Stimulated activated CD8-positive, alpha-beta memory T cell treated with anti-CD3 and anti-CD28 coated beads, Interleukin-12 subunit alpha, Interleukin-12 subunit beta, amount 100 ng/mL, for 4 hours (primary cell): ENCODE data around the gene TAS2R40.
"Not testable (repeated sequence)": the region's sequence is repeated elsewhere in the genome, so short reads cannot be mapped to it uniquely, and the experiment has no call there.

Experiments
- DNase-seq: peaks from one replicate; pipeline ENCODE4 v3.0.0-alpha.2; 2020; ENCODE audit warnings: low read depth

Gene TAS2R40

GRCh38 chr7:143250199-143250598 lies 28.4 kb downstream of the TAS2R40 start:
- no peak for DNase-seq

- no peak for DNase-seq
Measured at GRCh38 chr7:143250822-143251221, 29.0 kb downstream of the TAS2R40 start.

GRCh38 chr7:143252006-143252405 lies 30.2 kb downstream of the TAS2R40 start:
- no peak for DNase-seq

- no peak for DNase-seq
Measured at GRCh38 chr7:143255564-143255963, 33.7 kb downstream of the TAS2R40 start.

GRCh38 chr7:143256325-143256724 lies 34.5 kb downstream of the TAS2R40 start:
- no peak for DNase-seq

GRCh38 chr7:143256932-143257331 lies 35.1 kb downstream of the TAS2R40 start:
- no peak for DNase-seq

- DNase-seq, result no peak
Measured at GRCh38 chr7:143257501-143257900, 35.7 kb downstream of the TAS2R40 start.

- DNase-seq, result no peak
Measured at GRCh38 chr7:143258831-143259230, 37.0 kb downstream of the TAS2R40 start.

GRCh38 chr7:143259765-143260164 lies 37.9 kb downstream of the TAS2R40 start:
- DNase-seq, result no peak

GRCh38 chr7:143261901-143262300 lies 40.1 kb downstream of the TAS2R40 start:
- no peak for DNase-seq

- DNase-seq, result peak; percentile 66
Measured at GRCh38 chr7:143263266-143264195, 41.7 kb downstream of the TAS2R40 start, which contains the start of gene GSTK1. Gene GSTK1 (plus strand): TSS chr7:143263441. CDS start chr7:143263514, 73 bp downstream.

- DNase-seq, result not testable (repeated sequence)
Measured at GRCh38 chr7:143264196-143264568, 42.3 kb downstream of the TAS2R40 start.

GRCh38 chr7:143265017-143265693 lies 43.3 kb downstream of the TAS2R40 start:
- no peak for DNase-seq

- DNase-seq, result no peak
Measured at GRCh38 chr7:143269251-143269650, 47.4 kb downstream of the TAS2R40 start.

GRCh38 chr7:143271240-143271639 lies 49.4 kb downstream of the TAS2R40 start:
- no peak for DNase-seq
